Measurements from ENCODE around the gene FNIP1.

GRCh38 chr5:131671994-131672655 lies 124.7 kb downstream of the FNIP1 start:
- TF ChIP-seq CTCF (conservative IDR thresholded peaks at IDR 0.05): no peak
- no peak for TF ChIP-seq ZFX (IDR thresholded peaks at IDR 0.05)

Data from C4-2B (cell line).